Inflammatory macrophage treated with lipopolysaccharide for 4 hours (primary cell): ENCODE measurements around the gene RASGRF1.

Experiments
- DNase-seq: peaks from one replicate; pipeline ENCODE4 v3.0.0-alpha.2; 2020

Gene RASGRF1

GRCh38 chr15:78983146-78983918 is 107.2 kb downstream of the RASGRF1 start:
- DNase-seq = peak; percentile 75

DNA sequence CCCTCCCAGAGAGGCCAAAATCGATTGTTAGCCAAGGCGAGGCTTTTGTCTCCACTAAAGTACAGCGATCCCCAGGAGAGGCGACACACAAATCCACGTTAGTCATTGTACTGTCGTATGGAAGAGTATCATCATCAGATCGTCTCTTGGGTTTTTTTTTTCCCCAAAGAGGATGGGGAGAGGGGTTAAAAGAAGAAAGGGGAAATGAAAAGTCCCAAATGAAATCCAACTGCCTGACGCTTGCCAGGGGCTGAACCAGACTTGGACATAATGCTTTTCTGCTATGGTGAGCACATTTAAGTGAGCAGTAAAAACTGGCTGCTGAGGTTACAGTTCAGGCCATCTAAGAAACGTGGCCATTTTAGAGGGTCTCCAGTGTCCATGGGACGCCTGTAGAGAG is 107.8 kb downstream of the RASGRF1 start:
- DNase-seq = peak; percentile 42

DNA sequence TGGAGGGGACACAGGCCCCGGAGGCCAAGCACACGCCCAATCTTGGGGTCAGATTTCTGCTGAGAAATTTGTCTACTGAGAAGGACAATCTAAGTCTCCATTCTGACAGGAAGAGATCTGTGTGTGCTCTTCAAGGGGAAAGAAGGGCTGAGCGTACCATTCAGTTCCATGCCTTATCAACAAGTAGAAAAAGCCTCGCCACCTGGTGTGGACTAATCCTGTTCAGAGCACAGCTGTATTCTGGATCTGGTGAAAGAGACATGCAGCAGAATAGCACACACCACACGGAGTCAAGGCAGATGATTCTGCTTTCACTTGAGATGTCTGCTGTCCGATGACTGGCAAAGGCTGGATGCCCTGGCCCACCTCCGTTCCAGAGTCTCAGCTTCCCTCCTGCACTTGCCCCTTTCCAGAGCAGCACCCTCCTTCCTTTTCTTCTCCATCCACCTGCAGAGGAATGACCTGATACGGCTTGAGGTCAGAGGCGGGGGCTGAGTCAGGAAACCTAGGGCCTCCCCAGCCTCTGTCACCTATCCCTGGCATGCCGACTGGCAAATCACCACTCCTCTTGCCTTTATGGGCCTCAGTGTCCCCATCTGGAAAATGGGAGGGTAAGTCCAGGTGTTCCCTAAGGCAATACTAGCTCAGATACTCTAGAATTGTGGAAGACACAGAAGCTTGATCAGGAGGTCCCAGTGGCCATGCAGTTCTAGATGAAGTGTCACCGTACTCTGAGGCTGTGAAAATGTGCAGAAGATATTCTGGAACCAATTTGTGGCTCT is 108.9 kb downstream of the RASGRF1 start:
- no peak for DNase-seq

GRCh38 chr15:78979456-78980320 is 110.9 kb downstream of the RASGRF1 start:
- DNase-seq = peak; percentile 25

GRCh38 chr15:78978601-78979179 is 111.9 kb downstream of the RASGRF1 start:
- no peak for DNase-seq

GRCh38 chr15:78977591-78978347 is 112.8 kb downstream of the RASGRF1 start:
- DNase-seq = no peak

- DNase-seq = peak; percentile 69
Observed at GRCh38 chr15:78977091-78977571, 113.4 kb downstream of the RASGRF1 start.

GRCh38 chr15:78976691-78977090 is 113.9 kb downstream of the RASGRF1 start:
- DNase-seq = no peak

DNA sequence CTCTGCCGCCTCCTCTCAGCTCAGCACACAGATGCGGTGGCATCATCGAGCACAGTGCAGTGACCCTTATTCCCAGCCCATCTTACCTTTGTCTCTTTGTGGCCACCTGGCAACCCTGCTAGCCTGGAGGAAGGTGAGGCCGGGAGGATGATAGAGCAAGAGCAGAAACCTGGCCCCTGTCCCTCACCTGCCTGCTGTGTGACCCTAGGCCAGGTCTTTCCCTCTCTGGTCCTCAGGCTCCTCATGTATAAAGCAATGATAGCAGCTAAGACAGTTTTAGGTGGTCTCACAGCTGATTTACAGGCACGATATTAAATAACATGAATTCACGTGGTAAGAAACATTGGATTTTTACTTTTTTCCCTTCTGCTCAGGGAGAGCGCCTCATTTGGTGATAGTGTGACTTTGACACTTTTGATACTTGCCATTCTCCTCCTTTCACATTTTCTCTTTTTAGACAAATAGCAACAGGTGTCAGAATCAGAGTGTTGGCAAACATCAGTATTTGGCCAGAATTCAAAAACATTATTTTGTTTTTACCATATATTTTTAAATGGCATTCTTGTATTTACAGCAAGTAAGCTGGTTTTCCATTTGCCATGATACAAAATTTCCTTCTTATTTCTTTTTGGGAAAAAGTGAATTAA is 116.2 kb downstream of the RASGRF1 start:
- no peak for DNase-seq

GRCh38 chr15:78969687-78970349 is 120.8 kb downstream of the RASGRF1 start:
- DNase-seq = no peak

- no peak for DNase-seq
Observed at GRCh38 chr15:78968539-78969271, 121.9 kb downstream of the RASGRF1 start.

DNA sequence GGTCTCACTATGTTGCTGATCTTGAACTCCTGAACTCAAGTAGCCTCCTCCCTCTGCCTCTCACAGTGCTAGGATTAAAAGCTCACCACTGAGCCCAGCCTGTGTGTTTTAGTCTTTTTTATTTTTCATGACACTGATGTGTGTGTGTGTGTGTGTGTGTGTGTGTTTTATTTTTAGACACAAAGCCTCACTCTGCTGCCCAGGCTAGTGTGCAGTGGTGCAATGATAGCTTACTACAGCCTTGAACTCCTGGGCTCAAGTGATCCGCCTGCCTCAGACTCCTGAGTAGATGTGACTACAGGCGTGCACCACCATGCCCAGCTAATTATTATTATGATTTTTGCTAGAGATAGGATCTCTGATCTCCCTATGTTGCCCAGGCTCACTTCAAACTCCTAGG is 122.5 kb downstream of the RASGRF1 start:
- DNase-seq = no peak

GRCh38 chr15:78960308-78960707 is 130.3 kb downstream of the RASGRF1 start:
- no peak for DNase-seq

GRCh38 chr15:78959360-78959759 is 131.2 kb downstream of the RASGRF1 start:
- DNase-seq = no peak

GRCh38 chr15:78957416-78958093 is 133.0 kb downstream of the RASGRF1 start:
- DNase-seq = no peak

DNA sequence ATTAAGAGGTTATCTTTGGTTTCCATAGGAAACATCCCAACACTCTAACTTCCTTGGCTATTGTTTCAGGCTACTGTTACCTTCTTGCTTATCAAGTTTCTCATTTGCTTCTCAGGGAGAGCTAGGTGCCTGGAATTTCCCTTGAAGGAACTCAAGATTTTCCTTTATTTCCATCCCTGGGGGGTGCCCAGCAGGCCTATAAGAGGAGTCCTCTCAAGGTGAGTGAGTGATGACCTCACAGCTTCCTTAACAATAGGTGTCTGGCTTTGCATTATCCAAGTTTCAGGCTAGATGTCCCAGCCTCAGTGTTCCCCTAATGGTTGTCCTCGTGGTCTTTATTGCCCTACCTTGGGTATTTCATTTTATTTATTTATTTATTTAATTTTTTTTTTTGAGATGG is 133.6 kb downstream of the RASGRF1 start:
- no peak for DNase-seq

DNA sequence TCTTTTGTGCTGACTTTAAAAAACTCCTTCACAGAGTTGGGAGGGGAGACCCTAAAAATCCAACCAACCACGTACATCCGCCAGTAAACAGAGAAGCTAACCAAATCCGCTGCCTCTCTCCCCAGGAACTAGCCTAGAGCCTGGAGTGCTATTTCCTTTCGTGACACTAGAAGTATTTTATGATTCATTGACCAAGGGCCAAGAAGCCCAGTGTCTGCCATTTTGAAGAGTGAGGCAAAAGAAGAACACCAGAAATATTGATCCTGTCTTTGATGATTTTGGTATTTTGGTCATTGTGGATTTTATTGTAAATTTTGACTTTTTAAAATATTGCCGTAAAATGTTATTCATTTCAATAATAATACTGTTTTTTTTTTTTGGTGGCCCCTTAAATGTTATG is 135.2 kb downstream of the RASGRF1 start:
- DNase-seq = no peak

DNA sequence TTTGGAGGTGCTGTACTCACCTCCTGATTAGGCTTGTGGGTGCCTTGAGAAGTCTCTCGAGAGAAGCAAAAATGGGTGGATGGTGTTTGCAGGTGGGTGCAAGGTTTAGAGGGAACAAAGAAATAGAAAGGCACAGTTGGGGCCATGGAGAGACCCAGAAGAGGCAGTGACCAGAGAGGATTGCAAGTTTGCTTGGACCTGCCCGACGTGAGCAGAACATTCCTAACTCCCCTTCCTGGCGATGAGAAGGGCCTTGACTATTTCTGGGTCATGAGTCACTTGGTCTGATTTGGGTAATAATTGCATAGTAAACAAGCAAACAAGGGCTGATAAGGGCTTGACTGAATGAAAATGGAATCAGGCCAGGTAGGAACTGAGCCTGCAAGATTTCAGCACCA is 138.7 kb downstream of the RASGRF1 start:
- no peak for DNase-seq
